Choroid plexus epithelial cell (primary cell): ENCODE data around the gene TTC39B.

Source experiments
- DNase-seq: peaks from one replicate; pipeline ENCODE4 v3.0.0-alpha.2; 2010; ENCODE audit warnings: low read depth
- H3K4me3 ChIP-seq: 2 replicates; pipeline ENCODE4 v1.5.1; 2011; ENCODE audit warnings: low read depth, mild to moderate bottlenecking, control low read depth, low read length, moderate library complexity
- CTCF ChIP-seq: conservative IDR thresholded peaks from 2 replicates; pipeline ENCODE4 v1.5.1; 2011; ENCODE audit warnings: low read depth, mild to moderate bottlenecking, control low read depth, inconsistent platforms, low read length, moderate library complexity

Gene TTC39B

GRCh38 chr9:15150939-15151338 lies 156.1 kb downstream of the TTC39B start:
- DNase-seq: no peak
- H3K4me3 ChIP-seq: no peak overlapping the region
- TF ChIP-seq CTCF: no peak

- TF ChIP-seq CTCF: no peak
- no peak overlapping the region for H3K4me3 ChIP-seq
- peak; percentile 41 for DNase-seq
Observed at GRCh38 chr9:15149450-15149849, 157.6 kb downstream of the TTC39B start.

- DNase-seq: no peak
- no peak overlapping the region for H3K4me3 ChIP-seq
- no peak for TF ChIP-seq CTCF
Observed at GRCh38 chr9:15146268-15146700, 160.7 kb downstream of the TTC39B start.

- no peak for TF ChIP-seq CTCF
- no peak for DNase-seq
- H3K4me3 ChIP-seq: no peak overlapping the region
Observed at GRCh38 chr9:15144622-15145061, 162.4 kb downstream of the TTC39B start.

GRCh38 chr9:15142878-15143534 lies 164.0 kb downstream of the TTC39B start:
- DNase-seq: peak; percentile 86
- H3K4me3 ChIP-seq: no peak overlapping the region
- peak; percentile 89 for TF ChIP-seq CTCF

GRCh38 chr9:15140051-15140450 lies 167.0 kb downstream of the TTC39B start:
- no peak for TF ChIP-seq CTCF

GRCh38 chr9:15139469-15139868 lies 167.5 kb downstream of the TTC39B start:
- no peak overlapping the region for H3K4me3 ChIP-seq
- DNase-seq: no peak
- TF ChIP-seq CTCF: no peak

More at GRCh38 chr9:15140051-15140450, 167.0 kb downstream of the TTC39B start:
- H3K4me3 ChIP-seq: no peak overlapping the region
- no peak for DNase-seq
